ENCODE measurements around the gene GALNT2.

DNA sequence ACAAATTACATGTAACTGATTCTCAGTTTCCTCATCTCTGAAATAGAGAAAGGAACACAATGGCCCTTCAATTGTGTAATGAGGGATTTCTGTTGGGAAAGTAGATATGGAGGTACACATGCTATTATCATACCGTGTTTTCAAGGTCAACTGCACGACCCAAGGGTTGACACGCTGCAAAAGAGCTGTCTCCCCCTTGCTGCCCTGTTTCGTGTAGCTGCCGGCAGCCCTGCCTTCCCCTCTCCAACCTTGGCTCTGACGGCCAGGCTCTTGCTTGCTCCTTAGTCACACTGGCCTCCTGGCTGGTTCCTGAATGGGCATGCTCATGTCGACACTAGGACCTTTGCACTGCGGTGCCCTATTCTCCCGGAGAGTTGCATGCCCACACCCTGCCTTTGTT lies 134.4 kb downstream of the GALNT2 start:
- TF ChIP-seq CTCF (IDR thresholded peaks at IDR 0.05; ENCODE audit: low read length) = no peak
- TF ChIP-seq EZH2phosphoT487 (IDR thresholded peaks at IDR 0.05; ENCODE audit: low read length) = no peak

Measured in MM.1S (cell line).